ENCODE results near the gene SWI5.

- TF ChIP-seq POLR2A (IDR thresholded peaks at IDR 0.05; ENCODE audit: low read depth) (no peak), CTCF (IDR thresholded peaks at IDR 0.05) (no peak), POLR2AphosphoS5 (IDR thresholded peaks at IDR 0.05) (no peak), EP300 (IDR thresholded peaks at IDR 0.05) (no peak)
These were observed 25.0 kb upstream of the SWI5 start for GRCh38 chr9:128250839-128251731.
